SK-N-DZ (cell line): ENCODE results near the gene RFPL2. TPM values are rescaled to one million over a fixed set of nuclear protein-coding genes. Genes with fewer than 3 reads are reported as not detected.

ENCODE experiments used
- DNase-seq: peaks from one replicate; pipeline ENCODE4 v3.0.0-alpha.2; 2015; ENCODE audit warnings: low spot score
- polyA plus RNA-seq, 2 experiments: library from polyadenylated mRNA; depleted of rRNA; stranded (reverse); fragments of >200 nt; gene quantifications; 2 replicates each; pipeline ENCODE4 v1.2.3, GENCODE V29; 2014

RFPL2 gene
- not detected in 2 replicates for polyA plus RNA-seq (2014; cell fraction: cytosol; rRNA removed)
- 0.13 TPM in 1 of 2 replicates, not detected in the other for polyA plus RNA-seq (2014; cell fraction: nucleus; rRNA removed)

DNA sequence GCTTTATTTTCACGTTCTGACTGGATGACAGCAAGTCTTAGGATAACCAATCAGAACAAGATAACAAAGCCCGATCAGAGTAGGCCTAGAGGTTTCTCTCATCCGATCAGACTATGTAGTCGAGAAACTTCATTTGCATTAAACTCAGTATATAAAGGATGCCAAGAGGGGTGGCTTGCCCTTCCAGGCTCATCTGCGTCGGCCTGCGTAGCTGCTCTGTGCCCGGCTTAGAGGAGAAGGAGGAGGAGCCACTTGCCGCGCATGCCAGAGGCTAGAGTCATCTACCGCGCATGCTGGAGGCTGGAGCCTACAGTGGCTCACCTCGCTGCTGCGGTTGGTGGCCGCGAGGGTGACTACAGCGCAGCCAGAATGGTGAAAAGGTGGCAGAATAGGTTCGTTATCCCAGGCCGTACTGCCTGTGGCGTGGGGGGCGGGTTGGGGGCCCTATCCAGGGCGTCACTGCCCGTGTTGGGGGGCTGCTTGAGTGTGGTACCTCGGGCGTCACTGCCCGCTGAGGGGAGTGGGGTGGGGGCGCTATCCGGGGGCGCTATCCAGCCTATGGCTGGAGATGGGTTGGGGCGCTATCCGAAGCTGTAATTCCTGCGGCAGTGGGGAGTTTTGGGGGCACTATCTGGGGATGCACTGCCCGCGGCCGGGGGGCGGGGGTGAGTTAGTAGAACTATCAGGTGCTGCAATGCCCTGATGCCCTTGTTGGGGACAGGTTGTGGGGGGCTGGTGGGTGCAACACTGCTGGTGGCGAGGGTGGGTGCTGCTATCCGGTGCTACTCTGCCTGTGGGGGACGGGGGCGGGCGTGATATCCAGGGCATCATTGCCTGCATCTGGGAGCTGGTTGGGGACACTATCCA lies at the start of gene RFPL2:
TSS of gene RFPL2 (minus strand) at position 218 of the 867 bp plus-strand sequence. CDS start 2,622 bp downstream, outside the sequence.
- peak; percentile 80 for DNase-seq

DNA sequence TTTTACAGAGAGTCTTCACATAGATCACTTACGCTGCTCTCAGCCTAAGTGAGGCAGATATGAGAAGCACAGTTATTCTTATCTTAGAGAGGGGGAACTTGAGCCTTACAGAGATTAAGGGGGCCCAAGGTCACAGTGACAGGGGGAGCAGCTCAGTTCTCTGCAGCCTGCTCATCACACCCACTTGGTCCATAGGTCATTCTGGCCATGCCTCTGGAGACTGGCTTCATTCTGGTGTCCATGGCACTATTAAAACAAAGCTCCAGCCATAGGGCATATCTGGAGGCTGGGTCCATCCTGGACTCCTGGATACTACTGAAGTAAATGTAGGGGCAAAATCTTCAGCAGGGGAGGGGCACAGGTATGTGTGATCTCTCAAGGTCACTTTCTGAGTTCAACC lies 44.4 kb upstream of the RFPL2 start:
- DNase-seq, result no peak

DNA sequence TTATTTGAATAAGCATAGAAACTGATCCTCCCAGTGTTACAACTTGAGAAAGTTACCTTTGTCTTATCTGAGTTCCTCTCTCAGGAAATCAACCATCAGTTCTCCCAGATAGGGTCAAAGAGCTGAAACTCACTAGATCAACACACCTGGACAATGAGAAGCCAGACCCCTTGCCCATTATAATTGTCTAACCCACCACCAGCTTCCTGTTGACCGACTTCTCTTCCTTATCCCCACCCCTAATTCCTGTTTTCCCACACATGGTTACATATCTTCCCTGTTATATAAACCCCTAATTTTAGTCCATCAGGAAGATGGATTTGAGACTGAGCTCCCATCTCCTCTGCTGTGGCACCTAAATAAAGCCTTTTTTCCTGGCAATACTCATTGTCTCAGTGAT lies 43.4 kb upstream of the RFPL2 start:
- no peak for DNase-seq

DNA sequence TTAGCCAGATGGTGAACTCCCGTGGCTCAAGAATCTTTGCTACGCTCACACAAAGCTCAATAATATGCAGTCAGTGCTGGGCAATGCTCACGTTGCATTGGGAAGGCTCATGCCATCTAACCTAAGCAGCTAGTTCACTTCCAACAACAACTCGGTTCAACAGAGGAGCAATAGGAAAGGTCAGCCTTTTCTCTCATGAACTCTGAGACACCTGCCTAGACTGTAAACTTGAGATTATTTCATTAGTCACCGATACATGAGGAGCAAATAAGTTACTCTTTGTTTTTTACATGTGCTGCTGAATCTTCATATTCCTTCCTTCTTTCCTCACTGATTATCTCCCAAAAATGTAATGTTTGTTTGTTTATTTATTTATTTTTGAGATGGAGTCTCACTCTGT lies 41.3 kb upstream of the RFPL2 start:
- no peak for DNase-seq

DNA sequence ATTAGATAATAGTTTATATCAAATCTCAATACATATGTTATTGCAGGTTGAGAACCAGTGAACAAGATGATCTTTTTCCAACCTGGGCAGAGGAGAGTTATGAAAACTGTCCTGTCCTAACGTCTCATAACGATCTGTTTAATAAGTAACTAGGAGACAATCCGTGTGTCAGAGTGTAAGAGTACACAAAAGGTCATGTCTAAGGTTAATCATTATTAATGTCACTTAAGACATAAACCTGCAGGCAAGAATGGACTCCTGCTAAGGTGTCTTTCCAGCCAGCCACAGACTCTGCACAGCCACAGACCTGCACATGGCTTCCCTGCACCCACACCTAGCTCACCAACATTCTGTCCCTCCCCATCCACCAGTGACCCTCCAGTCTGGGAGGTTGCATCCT lies 40.2 kb upstream of the RFPL2 start:
- no peak for DNase-seq

DNA sequence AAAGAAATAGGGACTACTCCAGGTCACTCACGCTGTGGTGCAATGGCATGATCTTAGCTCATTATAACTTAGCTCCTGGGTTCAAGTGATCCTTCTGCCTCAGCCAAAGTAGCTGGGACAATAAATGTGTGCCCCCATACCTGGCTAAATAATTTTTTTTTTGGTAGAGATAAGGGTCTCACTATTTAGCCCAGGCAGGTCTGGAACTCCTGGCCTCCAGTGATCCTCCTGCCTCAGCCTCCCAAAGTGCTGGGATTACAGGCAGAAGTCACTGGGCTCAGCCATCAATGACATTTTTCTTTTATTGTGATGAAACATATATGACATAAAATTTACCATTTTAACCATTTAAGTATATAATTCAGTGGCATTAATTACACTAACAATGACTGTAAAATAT lies 39.7 kb upstream of the RFPL2 start:
- no peak for DNase-seq

DNA sequence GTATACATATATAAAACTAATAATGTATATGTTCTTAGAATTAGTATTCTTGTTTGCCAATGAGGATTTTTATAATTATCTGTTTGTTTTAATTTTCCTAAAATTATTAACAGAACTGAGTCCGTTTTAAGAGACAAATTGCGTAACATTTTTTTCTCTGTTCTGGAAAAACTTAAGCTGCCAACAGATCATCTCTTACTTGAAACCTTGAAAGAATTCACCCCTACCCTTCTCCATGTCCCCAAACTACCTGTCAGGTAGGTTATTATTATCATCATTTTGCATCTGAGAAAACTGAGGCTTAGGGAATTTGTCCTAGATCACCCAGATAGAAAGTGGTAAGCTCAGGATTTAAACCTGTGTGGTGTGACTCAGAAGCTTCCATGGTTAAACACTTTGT lies 35.6 kb upstream of the RFPL2 start:
- no peak for DNase-seq

DNA sequence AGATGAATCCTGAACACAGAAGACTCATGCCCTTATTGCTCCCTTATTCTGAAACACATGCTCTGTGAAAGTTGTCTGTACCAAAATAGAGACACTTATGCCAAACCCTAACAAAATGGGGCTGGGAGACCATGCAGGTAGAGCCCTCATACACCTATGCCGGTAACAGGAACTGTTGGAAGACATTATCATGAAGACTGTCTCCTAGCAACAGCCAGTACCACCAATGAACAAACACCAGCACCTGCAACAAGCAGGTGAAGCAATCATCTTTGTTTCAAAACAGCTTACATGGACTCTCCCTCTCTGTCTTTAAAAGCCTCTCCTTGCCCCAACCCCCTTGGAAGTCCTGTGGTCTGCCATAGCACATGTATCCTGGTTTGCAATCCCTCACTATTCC lies 33.0 kb upstream of the RFPL2 start:
- DNase-seq, result no peak

DNA sequence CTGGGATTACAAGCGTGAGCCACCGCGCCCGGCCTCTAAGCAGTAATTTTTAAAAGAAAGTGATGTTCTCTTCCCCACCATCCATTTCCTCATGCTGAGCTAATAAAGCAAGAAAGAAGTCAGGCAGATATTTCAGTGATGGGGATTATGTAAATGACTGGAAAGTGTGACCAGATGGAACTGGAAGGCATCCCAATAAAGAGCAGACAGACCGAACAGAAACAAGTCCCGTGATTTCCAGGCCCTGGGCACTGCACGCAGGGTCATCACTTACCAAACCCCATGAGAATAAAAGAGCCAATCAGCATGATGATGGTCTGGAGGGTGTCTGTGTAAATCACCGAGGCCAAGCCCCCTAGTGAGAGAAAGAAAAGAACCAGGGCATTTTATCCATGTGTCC lies 32.1 kb upstream of the RFPL2 start:
- peak; percentile 41 for DNase-seq

DNA sequence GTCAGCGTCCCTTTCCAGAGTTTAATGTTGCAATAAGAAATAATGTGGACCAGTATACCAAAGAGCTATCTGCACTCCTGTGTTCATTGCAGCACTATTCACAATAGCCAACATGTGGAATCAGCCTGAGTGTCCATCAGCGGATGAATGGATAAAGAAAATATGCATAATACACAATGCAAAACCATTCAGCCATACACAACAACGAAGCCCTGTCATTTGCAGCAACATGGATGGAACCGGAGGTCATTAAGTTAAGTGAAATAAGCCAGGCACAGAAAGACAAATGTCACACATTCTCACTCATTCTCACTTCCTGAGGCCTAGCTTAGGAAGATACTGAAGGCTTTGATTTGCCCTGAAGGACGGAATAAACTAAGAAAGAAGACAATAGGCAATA lies 28.2 kb upstream of the RFPL2 start:
- DNase-seq, result no peak

DNA sequence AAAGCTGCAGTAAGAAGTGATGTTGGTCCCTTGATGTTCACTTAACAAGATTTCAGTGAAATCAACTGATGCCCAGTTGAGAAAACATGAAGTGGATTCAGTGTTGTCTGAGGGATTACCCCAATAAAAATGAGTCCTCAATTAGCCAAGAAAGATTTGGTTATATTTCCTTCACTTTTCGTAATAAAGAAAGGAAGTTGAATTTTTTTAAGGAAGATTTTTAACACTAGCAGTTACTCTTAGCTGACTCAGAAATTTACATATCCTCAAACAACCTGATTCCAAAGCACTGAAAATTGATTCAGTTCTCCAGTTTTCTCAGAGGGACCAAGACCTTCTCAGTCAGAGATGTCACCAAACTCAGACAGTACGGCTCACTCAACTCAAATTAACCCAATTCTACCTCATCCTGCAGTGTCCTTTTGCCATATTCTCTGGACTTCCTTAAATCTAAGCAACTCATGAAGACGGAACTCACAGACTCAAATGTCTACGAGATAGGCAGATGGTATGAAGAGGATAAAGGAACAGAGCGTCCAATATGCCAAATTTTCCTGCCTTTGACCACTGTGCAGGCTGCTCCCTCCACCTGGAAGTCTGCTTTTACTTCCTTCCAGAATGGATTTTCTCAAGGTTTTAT lies 27.4 kb upstream of the RFPL2 start:
- no peak for DNase-seq

DNA sequence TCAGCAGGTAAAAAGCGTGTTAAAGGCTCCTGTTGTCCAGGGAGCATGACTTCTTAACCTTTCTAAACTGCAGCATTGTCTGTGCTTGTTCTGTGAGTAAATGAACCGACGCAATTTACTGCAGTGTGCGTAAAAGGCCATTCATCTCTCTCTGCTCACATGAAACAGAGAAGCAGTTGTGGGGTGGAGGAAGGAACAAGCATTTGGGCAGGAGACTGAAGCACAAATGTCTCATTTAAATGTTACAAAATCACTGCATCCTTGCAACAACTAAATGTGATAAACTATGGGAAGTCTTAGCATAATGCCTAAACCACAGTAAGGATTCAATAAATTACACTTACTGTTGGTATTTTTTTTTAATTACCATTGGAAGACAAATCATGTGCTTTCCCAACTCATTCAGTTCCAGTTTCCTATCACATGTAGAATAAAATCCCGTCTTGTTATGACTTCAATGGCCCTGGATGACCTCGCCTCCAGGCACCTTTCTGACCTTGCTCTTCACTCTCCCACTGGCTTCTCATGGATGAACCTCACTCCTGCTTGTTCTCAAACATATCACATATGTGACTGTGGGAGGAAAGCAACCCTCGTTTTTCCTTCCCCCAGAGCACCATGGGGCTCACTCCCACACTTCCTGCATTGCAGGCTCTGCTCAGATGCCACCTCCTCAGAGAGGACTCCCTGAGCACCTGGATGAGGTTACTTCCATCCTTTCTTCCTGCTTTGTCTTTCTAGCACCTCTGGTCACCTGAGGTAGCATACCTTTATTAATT lies 21.6 kb upstream of the RFPL2 start:
- no peak for DNase-seq

DNA sequence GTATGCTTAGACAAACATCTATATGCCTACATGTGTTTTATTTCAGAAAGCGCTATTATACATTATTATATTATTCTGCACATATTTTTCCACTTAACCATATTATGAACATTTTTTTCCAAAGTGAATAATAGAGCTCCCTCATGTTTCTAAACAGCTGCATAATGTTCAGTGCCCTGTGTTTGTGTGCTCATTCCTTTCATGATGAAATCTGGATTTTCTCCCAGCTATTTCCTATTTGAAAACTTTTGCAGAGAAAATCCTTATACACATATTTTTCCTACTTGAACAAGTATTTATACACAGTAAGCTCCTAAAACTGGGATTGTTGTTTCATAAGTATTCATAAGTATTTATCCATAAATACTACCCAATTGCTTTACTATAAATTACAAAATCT lies 18.1 kb upstream of the RFPL2 start:
- DNase-seq, result no peak

DNA sequence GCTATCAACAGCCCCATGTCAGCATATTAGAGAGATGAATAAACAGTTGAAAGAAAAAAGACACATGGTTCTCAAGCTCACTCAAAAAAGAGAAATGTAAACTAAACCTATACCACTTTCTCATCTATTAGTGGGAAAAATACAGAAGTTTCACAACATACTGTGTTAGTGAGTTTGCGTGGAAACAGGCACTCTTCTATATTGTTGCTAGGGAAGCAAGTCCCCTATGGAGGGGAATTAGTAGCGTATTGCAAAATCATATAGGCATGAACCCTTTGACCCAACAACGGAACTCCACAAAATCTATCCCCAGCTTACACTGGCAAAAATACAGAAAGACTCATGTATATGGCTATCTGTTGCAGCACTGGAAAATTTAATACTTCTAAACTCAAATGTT lies 14.2 kb upstream of the RFPL2 start:
- no peak for DNase-seq

DNA sequence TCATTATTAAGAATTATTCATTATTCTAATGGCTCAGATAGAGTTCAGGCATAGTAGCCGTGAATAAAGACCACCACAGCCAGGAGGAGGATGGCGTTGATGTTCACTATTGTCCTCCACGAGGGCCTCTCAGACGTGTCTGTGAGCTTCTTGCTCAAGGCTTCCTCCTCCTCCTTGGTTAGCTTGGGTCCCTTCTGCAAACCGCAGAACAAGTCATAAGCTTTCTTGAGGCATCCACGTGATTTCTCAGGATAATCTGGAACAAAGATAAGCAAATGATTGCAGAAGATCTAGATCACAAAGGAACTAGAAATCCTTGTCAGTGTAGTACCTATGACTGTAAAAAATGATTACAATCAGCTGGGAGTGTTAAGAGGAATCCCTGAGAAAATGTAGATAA lies 13.6 kb upstream of the RFPL2 start:
- DNase-seq, result no peak

DNA sequence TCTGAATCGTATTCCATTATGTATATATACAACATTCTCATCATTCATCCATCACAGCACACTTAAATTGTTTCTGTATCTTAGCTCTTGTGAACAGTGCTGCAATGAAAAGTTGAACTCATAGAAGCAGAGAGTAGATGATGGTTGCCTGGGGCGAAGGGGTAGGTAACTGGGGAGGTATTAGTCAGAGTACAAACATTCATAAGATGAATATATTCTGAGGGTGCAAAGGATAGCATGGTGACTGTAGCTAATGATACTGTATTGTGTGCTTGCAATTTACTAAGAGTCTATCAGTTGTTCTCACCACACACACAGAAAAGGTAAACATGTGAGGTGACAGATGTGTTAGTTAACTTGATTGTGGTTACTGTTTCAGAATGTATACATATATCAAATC lies 12.6 kb upstream of the RFPL2 start:
- DNase-seq, result no peak

DNA sequence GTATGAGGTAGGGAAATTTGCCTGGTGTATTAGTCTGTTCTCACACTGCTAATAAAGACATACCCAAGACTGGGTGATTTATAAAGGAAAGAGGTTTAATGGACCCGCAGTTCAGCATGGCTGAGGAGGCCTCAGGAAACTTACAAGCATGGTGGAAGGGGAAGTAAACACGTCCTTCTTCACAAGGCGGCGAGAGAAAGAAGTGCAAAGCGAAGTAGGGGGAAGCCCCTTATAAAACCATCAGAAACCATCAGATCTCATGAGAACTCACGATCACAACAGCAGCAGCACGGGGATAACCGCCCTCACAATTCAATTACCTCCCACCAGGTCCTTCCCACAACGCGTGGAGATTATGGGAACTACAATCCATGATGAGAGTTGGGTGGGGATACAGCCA lies 12.0 kb upstream of the RFPL2 start:
- no peak for DNase-seq

DNA sequence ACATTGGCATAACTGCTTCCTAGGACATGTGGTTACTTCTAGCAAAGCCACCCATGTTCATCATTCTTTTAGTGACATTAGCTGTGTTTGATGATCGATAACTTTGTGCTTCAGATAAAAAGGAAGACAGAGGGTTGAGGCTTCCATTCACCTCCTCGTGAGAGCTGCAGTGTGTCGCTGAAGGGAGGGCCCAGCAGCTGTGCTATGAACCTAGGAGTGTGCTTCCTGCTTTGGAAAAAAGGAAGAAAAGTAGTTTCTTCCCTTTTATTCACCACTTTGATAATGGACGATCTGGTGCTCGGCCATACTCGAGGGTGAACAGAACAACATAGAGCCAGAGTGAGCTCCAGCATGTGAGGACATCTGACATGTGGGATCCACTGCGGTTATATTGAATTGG lies 6.1 kb upstream of the RFPL2 start:
- DNase-seq, result no peak

DNA sequence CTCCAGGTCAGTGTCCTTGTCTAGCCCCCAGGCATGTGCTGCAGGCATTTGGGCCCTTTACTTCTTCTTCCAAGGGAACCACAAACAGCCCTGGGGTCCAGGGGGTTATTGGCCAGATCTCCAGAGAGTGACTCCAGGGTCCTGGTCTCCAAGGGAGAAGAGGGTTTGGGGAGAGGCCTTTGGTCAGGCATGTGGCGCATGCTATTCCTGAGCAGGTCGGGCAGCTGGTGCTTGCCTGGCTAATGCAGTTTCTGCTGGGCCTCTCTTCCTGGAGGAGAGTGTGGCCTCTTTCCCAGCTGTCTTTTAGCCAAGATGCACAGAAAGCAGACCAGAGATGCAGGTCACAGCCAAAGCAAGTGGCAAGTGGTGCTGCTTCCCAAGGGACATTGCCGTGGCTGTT lies 3.8 kb upstream of the RFPL2 start:
- no peak for DNase-seq

DNA sequence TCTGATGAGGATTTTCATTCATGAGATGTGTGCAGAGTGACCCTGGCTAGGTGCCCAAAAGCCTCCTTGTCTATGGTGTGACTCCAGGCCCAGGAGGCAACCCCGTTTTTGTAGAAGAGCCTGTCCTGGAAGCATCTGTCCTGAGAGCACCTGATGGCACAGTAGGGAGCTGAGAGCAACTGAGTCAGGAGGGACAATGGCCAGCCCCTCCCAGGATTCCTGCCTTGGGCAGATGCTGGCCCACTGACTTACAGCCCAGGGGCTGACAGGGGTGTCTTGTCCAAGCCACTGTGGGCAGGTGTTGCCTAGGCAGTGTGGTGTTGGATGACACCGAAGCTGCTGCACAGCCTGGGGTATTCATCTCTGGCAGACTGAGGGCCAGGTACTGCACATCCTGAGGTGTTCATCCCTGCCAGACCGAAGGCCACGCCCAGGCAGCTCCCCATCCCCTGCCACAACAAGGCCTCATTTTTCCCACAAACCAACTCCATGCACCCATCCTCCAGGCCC lies 3.2 kb upstream of the RFPL2 start:
- no peak for DNase-seq

DNA sequence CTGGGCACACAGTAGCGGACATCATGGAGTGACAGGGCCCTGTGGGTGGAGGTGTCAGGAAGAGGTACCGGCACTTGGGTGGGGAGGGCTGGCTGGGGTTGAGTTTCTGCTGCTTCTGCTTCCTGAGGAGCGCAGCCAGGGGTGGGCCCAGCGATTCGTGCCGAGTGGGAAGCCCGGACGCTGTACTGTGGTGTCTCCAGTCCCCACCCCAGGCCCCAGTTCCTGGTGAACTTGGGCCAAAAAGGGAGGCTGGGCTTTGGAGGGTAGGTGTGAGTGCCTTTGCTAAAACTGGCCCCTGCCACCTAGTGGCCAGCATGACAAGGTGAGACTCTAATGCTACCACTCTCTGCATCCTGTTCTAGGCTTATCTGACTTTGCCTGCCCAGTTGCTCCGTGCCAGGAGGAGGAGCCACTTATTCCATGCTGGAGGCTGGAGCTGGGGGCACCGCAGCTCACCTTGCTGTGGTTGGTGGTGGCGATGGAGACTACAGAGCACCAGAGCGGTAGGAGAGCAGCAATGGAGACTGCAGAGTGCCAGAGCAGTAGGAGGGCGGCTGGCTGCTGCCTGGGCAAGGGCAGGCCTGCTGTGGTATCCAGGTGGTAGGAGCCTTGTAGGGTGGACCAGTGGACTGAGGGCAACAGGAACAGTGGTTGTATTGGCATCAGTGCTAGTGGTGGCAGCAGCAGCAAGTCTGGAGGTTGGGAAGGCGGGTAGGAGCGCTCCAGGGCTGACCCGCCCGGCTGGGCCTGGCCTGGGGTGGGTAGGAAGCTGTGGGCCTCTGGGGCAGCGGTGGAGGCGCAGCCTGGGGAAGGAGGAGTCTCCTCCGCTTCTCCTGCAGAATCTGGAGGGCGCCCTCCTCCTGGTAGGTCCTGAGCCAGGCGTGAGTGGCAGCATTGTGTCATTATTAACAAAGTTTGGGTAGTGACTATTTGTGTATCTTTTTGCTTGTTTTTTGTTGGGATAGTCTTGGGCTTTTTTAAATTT lies 2.2 kb upstream of the RFPL2 start:
- peak; percentile 32 for DNase-seq
